Measurements from ENCODE around the gene PJA2.

DNA sequence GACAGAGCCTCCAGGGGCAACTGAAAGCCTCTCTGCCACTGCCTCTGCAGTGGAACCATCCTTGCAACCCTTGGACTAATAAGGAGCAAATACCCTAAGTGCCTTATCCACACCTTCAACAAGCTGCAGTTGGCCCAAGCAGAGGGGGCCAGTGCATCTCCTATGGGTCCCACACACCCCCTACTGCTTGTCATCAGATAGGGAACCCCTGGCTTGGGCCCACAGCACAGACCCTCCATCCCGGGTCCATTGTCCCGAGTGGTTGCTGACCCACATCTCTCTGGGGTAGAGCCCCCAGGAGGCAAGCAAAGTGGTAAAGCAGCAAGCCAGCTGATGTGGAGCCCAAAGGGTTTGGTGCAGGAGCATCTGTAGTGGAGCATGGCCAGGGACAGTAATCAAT, 119.5 kb downstream of the PJA2 start:
- TF ChIP-seq CTCF (IDR thresholded peaks at IDR 0.05) (no peak), POLR2A (IDR thresholded peaks at IDR 0.05) (no peak)
